ENCODE results near the gene EHMT1.

EHMT1 gene

GRCh38 chr9:137640862-137641261 is 22.1 kb downstream of the EHMT1 start:
- H3K4me3 ChIP-seq (ENCODE audit: low read length), result no peak overlapping the region
- no peak for TF ChIP-seq CTCF (conservative IDR thresholded peaks at IDR 0.05; ENCODE audit: low read length)

GRCh38 chr9:137642118-137642601 is 23.4 kb downstream of the EHMT1 start:
- no peak for TF ChIP-seq CTCF (conservative IDR thresholded peaks at IDR 0.05; ENCODE audit: low read length)
- DNase-seq (ENCODE audit: low read depth), result no peak
- no peak overlapping the region for H3K4me3 ChIP-seq (ENCODE audit: low read length)

More at GRCh38 chr9:137640862-137641261, 22.1 kb downstream of the EHMT1 start:
- no peak for DNase-seq (ENCODE audit: low read depth)

- H3K4me3 ChIP-seq (ENCODE audit: low read length), result no peak overlapping the region
- no peak for TF ChIP-seq CTCF (conservative IDR thresholded peaks at IDR 0.05; ENCODE audit: low read length)
- no peak for DNase-seq (ENCODE audit: low read depth)
Observed at GRCh38 chr9:137642892-137643291, 24.1 kb downstream of the EHMT1 start.

- no peak for TF ChIP-seq CTCF (conservative IDR thresholded peaks at IDR 0.05; ENCODE audit: low read length)
- no peak for DNase-seq (ENCODE audit: low read depth)
- H3K4me3 ChIP-seq (ENCODE audit: low read length), result no peak overlapping the region
Observed at GRCh38 chr9:137643921-137644320, 25.1 kb downstream of the EHMT1 start.

- H3K4me3 ChIP-seq (ENCODE audit: low read length), result no peak overlapping the region
- TF ChIP-seq CTCF (conservative IDR thresholded peaks at IDR 0.05; ENCODE audit: low read length), result no peak
- DNase-seq (ENCODE audit: low read depth), result no peak
Observed at GRCh38 chr9:137645211-137645610, 26.4 kb downstream of the EHMT1 start.

GRCh38 chr9:137646341-137646740 is 27.5 kb downstream of the EHMT1 start:
- DNase-seq (ENCODE audit: low read depth), result no peak
- no peak overlapping the region for H3K4me3 ChIP-seq (ENCODE audit: low read length)
- TF ChIP-seq CTCF (conservative IDR thresholded peaks at IDR 0.05; ENCODE audit: low read length), result no peak

GRCh38 chr9:137647096-137647714 is 28.4 kb downstream of the EHMT1 start:
- H3K4me3 ChIP-seq (ENCODE audit: low read length), result no peak overlapping the region
- no peak for DNase-seq (ENCODE audit: low read depth)
- TF ChIP-seq CTCF (conservative IDR thresholded peaks at IDR 0.05; ENCODE audit: low read length), result no peak
